Measurements from ENCODE around the gene WASF2. TPM values are rescaled to one million over a fixed set of nuclear protein-coding genes. Genes with fewer than 3 reads are reported as not detected.

Gene WASF2
- total RNA-seq, 2 donors from 2014 or later, result 146 to 197 TPM

GRCh38 chr1:27399251-27400025, 90.5 kb downstream of the WASF2 start:
- ATAC-seq (replicated peaks in 1 of 2) (no peak), DNase-seq (no peak)
- Mint-ChIP-seq H3K27ac (no peak overlapping the region), H3K4me1 (ENCODE audit: low read depth) (peaks cover 27% of the 10 kb centered on the region), H3K4me3 (no peak overlapping the region), H3K9me3 (no peaks in the 10 kb centered on the region), H3K27me3 (ENCODE audit: low read depth) (no peaks in the 10 kb centered on the region), H3K36me3 (ENCODE audit: insufficient read depth in 2 of 2) (no peaks in the 10 kb centered on the region)

DNA sequence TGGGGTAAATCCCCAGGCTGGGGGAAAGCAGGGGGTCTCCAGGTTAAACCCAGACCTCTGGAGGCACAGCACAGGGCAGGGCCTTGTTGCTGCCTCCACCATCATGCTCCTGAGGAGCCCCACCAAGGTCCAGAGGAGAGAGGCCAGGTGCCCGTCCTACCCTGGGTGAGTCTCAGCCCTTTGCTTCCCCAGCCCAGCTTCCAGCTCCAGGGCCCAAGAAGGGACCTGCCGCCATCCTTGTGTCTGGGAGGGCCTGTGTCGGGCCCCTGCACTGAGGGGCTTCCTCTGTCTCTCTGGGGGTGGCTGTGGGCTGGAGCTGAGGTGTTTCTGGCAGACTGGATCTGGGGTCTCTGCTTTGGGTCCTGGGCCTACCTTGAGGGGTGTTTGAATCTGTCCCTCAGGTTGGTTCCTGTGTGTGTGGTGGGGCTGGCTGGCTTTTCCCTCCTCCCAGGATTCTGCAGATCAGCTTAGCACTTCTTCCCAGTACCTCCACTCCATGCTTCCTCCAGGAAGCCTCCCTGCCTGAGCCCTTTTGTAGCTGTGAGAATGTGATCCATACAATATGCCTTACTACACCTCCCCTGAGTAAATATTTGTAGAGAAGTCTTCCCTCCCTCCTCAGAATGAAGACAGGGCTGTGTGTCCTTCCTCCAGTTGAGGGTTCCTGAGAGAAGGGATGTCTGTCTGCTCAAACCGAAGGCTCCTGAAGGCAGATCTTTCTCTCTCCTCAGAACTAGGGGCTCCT, 91.4 kb downstream of the WASF2 start:
- Mint-ChIP-seq H3K9me3 (no peaks in the 10 kb centered on the region), H3K36me3 (ENCODE audit: insufficient read depth in 2 of 2) (no peaks in the 10 kb centered on the region), H3K27me3 (ENCODE audit: low read depth) (no peaks in the 10 kb centered on the region), H3K4me1 (ENCODE audit: low read depth) (peaks cover 18% of the 10 kb centered on the region), H3K4me3 (no peak overlapping the region), H3K27ac (no peak overlapping the region)
- DNase-seq (no peak), ATAC-seq (replicated peaks in 1 of 2) (no peak)

DNA sequence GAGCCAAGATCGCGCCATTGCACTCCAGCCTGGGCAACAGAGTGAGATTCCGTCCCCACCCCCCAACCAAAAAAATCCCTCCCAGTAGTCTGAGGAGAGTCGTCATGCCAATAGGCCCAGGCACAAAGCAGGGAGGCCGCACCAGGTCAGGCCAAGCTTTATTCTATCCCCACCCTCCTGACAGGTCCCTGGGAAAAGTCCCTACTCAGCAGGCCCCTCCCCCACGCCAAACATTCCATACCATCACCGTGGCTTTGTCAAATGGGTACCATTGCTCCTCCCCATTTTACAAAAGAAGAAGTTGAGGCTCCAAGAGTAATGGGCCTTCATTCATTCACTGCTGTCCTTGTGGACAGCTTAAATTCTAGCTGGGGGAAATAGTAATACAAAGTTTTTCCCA, 92.2 kb downstream of the WASF2 start:
- H3K9me3 Mint-ChIP-seq, result no peaks in the 10 kb centered on the region
- H3K4me3 Mint-ChIP-seq, result no peak overlapping the region
- H3K27me3 Mint-ChIP-seq (ENCODE audit: low read depth), result no peaks in the 10 kb centered on the region
- ATAC-seq (replicated peaks in 1 of 2), result no peak
- no peak for DNase-seq
- H3K27ac Mint-ChIP-seq, result no peak overlapping the region
- H3K36me3 Mint-ChIP-seq (ENCODE audit: insufficient read depth in 2 of 2), result no peaks in the 10 kb centered on the region
- peaks cover 16% of the 10 kb centered on the region for H3K4me1 Mint-ChIP-seq (ENCODE audit: low read depth)

GRCh38 chr1:27397110-27397509, 92.9 kb downstream of the WASF2 start:
- no peak for DNase-seq
- Mint-ChIP-seq H3K27me3 (ENCODE audit: low read depth) (no peaks in the 10 kb centered on the region), H3K4me3 (no peak overlapping the region), H3K9me3 (no peaks in the 10 kb centered on the region), H3K36me3 (ENCODE audit: insufficient read depth in 2 of 2) (no peaks in the 10 kb centered on the region), H3K27ac (no peak overlapping the region), H3K4me1 (ENCODE audit: low read depth) (peaks cover 21% of the 10 kb centered on the region)
- ATAC-seq (replicated peaks in 1 of 2), result no peak

- Mint-ChIP-seq H3K27ac (peak overlapping the region; percentile 25), H3K4me1 (ENCODE audit: low read depth) (peaks cover 29% of the 10 kb centered on the region), H3K27me3 (ENCODE audit: low read depth) (no peaks in the 10 kb centered on the region), H3K36me3 (ENCODE audit: insufficient read depth in 2 of 2) (no peaks in the 10 kb centered on the region), H3K9me3 (no peaks in the 10 kb centered on the region), H3K4me3 (no peak overlapping the region)
- peak; percentile 80 to 84 for DNase-seq
- peak; percentile 26 to 37 for ATAC-seq (replicated peaks in 1 of 2)
Measured at GRCh38 chr1:27395441-27396195, 94.3 kb downstream of the WASF2 start.

GRCh38 chr1:27394925-27395324, 95.0 kb downstream of the WASF2 start:
- H3K27ac Mint-ChIP-seq, result peak overlapping the region; percentile 25
- H3K4me3 Mint-ChIP-seq, result peak overlapping the region in 1 of 2 donors; percentile 5
- ATAC-seq (replicated peaks in 1 of 2) (no peak), DNase-seq (no peak)
- H3K9me3 Mint-ChIP-seq, result no peaks in the 10 kb centered on the region
- H3K27me3 Mint-ChIP-seq (ENCODE audit: low read depth), result no peaks in the 10 kb centered on the region
- no peaks in the 10 kb centered on the region for H3K36me3 Mint-ChIP-seq (ENCODE audit: insufficient read depth in 2 of 2)
- H3K4me1 Mint-ChIP-seq (ENCODE audit: low read depth), result peaks cover 29% of the 10 kb centered on the region

GRCh38 chr1:27394282-27394658, 95.7 kb downstream of the WASF2 start:
- ATAC-seq (replicated peaks in 1 of 2) (no peak), DNase-seq (no peak)
- H3K27me3 Mint-ChIP-seq (ENCODE audit: low read depth), result no peaks in the 10 kb centered on the region
- H3K4me1 Mint-ChIP-seq (ENCODE audit: low read depth), result peaks cover 29% of the 10 kb centered on the region
- peak overlapping the region; percentile 5 to 11 for H3K4me3 Mint-ChIP-seq
- H3K36me3 Mint-ChIP-seq (ENCODE audit: insufficient read depth in 2 of 2), result no peaks in the 10 kb centered on the region
- no peak overlapping the region for H3K27ac Mint-ChIP-seq
- no peaks in the 10 kb centered on the region for H3K9me3 Mint-ChIP-seq

DNA sequence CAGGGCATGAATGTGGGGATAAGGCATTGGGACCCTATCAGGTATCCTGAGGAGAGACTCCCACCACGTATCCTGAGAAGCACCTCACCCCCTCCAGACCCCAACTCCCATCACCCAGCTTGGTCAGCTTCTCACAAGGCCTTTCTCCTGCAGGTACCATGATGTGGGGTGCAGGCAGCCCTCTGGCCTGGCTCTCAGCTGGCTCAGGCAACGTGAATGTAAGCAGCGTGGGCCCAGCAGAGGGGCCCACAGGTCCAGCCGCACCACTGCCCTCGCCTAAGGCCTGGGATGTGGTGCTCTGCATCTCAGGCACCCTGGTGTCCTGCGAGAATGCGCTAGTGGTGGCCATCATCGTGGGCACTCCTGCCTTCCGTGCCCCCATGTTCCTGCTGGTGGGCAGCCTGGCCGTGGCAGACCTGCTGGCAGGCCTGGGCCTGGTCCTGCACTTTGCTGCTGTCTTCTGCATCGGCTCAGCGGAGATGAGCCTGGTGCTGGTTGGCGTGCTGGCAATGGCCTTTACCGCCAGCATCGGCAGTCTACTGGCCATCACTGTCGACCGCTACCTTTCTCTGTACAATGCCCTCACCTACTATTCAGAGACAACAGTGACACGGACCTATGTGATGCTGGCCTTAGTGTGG, 96.2 kb downstream of the WASF2 start:
- no peaks in the 10 kb centered on the region for H3K36me3 Mint-ChIP-seq (ENCODE audit: insufficient read depth in 2 of 2)
- ATAC-seq (replicated peaks in 1 of 2), result no peak
- H3K27ac Mint-ChIP-seq, result no peak overlapping the region
- H3K9me3 Mint-ChIP-seq, result no peaks in the 10 kb centered on the region
- H3K4me3 Mint-ChIP-seq, result peak overlapping the region; percentile 89 to 95
- H3K27me3 Mint-ChIP-seq (ENCODE audit: low read depth), result peaks cover under 1% of the 10 kb centered on the region
- DNase-seq, result no peak
- H3K4me1 Mint-ChIP-seq (ENCODE audit: low read depth), result peaks cover 30% of the 10 kb centered on the region

DNA sequence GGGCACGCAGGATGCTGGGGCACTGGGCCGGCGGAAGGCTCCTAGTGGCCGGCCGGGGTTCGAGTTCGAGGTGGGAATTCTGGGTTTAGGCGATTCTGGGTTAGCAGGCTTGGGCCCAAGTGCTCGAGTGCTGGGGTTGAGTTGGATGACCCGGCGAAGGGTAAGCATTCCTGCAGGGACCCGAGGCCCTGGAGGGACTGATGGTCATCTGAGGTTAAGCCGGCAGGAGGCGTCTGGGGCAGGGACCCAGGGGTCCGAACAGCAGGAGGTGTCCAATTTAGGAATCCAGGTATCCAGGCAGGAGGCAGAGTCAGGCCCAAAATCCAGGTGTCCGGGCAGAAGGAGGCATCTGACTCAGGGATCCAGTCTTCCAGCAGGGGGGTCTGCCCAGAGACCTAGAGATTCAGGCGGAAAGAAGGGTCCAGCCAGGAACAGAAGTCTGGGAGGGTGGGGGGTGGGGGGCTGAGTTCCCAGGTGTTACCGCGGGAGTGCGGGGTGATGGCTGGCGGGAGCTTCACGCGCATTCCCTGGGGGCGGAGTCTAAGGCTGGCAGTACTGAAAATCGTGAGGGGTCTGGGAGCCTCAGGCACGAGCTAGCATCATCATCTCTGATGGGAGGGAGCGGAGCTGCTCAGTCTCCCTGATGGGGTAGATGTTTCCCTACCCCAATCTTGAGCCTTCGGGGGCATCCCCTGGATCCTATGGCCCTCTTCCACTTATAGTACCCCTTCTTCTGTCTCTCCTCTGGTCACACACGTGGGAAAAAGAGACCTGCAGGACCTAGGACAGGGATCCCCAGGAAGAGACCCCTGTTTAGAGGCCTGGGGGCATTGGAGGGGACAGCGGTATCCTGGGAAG, 97.0 kb downstream of the WASF2 start:
- H3K36me3 Mint-ChIP-seq (ENCODE audit: insufficient read depth in 2 of 2), result no peaks in the 10 kb centered on the region
- H3K4me3 Mint-ChIP-seq, result peak overlapping the region; percentile 89 to 95
- no peaks in the 10 kb centered on the region for H3K9me3 Mint-ChIP-seq
- ATAC-seq (replicated peaks in 1 of 2), result no peak
- peaks cover 5% of the 10 kb centered on the region for H3K27me3 Mint-ChIP-seq (ENCODE audit: low read depth)
- peaks cover 34% of the 10 kb centered on the region for H3K4me1 Mint-ChIP-seq (ENCODE audit: low read depth)
- H3K27ac Mint-ChIP-seq, result no peak overlapping the region
- DNase-seq, result peak in 1 of 2 donors; percentile 27

DNA sequence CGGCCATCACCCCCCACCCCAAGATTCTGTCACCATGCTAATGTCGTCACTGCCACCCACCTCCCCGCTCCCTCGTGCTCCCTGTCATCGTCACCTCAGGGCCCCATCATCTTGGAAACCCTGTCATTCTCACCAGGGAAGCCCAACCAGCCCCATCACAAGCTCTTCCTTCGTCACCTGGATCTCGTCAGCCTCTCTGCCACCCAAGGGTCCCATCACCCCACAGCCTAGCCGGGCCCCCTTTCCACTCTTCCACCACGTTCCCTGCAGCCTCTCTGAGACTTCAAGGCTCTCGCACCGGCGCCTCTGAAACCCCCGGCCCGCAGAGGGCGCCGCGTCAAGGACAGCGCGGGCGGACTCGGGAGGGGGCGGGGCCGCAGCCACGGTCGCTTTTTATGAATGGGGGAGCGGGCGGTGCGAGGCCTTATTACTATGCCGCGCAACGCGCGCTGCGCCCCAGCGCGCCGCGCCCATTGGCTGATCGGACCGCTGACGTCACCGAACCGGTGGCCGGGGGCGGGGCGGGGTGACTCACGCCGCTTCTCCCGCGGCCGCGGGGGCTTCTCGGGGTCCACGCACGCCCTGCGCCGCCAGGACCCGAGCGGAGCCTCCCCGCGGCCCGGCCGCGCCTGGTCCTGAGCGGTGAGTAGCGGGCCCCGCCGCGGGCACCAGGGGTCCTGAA, 97.7 kb downstream of the WASF2 start, which contains the start of gene GPR3:
TSS of gene GPR3 (plus strand) at position 527 of the 682 bp plus-strand sequence. CDS start 1,177 bp downstream, outside the sequence.
- no peaks in the 10 kb centered on the region for H3K9me3 Mint-ChIP-seq
- ATAC-seq (replicated peaks in 1 of 2) (peak; percentile 92 to 93), DNase-seq (peak; percentile 95 to 97)
- H3K4me1 Mint-ChIP-seq (ENCODE audit: low read depth), result peaks cover 34% of the 10 kb centered on the region
- H3K27me3 Mint-ChIP-seq (ENCODE audit: low read depth), result peaks cover 5% of the 10 kb centered on the region
- H3K27ac Mint-ChIP-seq, result peak within 1 kb of the TSS; percentile 49
- peak within 1 kb of the TSS; percentile 89 to 95 for H3K4me3 Mint-ChIP-seq
- H3K36me3 Mint-ChIP-seq (ENCODE audit: insufficient read depth in 2 of 2), result no peaks in the 10 kb centered on the region

DNA sequence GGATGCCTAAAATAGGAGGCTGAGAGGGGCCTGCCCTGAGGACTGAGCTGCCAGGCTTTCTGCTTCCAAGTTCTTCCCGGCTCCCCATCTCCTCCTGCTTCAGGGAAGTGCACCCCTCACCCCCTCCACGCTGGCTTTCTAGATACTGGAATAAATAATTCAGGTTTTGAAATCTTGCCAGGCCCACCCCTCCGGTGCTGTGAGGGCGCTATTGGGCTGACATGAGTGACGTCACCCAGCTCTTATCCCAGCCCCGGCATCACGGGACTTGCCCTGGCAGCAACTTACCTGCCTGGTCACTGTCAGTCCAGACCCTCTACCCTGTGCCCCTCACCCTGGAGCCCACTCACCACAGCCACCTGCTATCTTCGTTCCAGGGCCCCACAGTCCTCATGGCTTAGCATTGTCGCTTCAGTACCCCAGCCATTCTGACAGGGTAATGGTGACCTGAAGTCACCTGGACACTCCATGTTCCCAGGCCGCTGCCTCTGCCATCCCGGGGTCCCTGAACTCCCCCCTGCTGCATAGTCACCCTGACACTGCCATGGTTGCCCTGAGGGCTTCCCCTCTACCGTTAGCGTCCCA, 98.4 kb downstream of the WASF2 start:
- Mint-ChIP-seq H3K27ac (no peak overlapping the region), H3K4me1 (ENCODE audit: low read depth) (peaks cover 34% of the 10 kb centered on the region), H3K36me3 (ENCODE audit: insufficient read depth in 2 of 2) (no peaks in the 10 kb centered on the region), H3K4me3 (peak overlapping the region; percentile 89 to 95), H3K9me3 (no peaks in the 10 kb centered on the region), H3K27me3 (ENCODE audit: low read depth) (peaks cover 10% of the 10 kb centered on the region)
- DNase-seq, result peak; percentile 26 to 37
- no peak for ATAC-seq (replicated peaks in 1 of 2)
